ENCODE data around the gene TANC1. TPM values are rescaled to one million over a fixed set of nuclear protein-coding genes. Genes with fewer than 3 reads are reported as not detected.
A peak's percentile ranks its signal among the peaks of the same experiment; 100 is the strongest.

TANC1 gene
- total and polyA plus RNA-seq, 2 of the 4 experiments (the other 2 are of a cell fraction): 10.2 to 12.9 TPM

DNA sequence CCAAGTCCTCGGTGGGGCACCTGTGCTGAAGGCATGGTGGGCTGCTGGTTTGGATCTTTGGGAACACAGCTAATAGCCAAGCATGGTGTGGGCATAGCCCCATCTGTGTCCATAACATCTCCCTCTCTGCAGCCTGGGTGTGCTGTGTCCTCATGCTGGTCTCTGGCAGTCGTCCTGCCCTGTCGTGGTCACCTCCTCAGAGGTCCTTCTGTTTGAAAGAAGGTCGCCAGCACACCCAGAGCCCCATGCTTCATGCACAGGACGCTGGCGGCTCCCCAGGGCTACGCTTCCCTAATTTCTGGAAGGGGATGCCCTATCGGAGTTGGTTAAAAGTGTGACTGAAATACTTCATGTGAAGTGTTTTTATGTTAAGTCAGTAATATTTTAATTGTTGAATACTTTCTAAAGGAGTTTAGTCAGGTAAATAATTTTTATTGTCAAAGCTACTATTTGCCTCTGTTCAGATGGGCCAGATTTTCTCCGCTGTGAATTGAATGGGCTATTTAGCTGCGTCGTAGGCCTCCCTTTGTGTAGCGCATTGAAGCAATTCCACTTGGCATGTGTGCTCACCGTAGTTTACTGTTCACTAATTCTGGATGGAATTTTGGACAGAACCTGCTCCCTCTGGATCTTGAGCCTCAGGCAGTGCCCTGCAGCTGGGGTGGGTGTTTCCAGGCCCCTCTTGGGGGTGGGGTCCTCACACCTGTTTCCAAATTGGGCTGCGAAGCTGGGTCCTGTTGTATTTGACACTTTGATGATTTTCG, 236.1 kb downstream of the TANC1 start (continued):
- no peak for TF ChIP-seq SMC3 (IDR thresholded peaks at IDR 0.05; ENCODE audit: low read depth, low read length)

GRCh38 chr2:159206736-159207380, 238.4 kb downstream of the TANC1 start:
- no peak overlapping the region for H3K9ac ChIP-seq (ENCODE audit: low read depth, low read length)
- ChIA-PET POLR2A (ENCODE audit: unreplicated experiment) (no interaction called here), CTCF (no interaction called here)
- no peak overlapping the region for H2BK20ac ChIP-seq (ENCODE audit: low read depth, low read length)
- no peak overlapping the region for H3K56ac ChIP-seq (ENCODE audit: extremely low read depth, insufficient read depth, low read length)
- peak overlapping the region; percentile 37 for H2AK9ac ChIP-seq (replicated peaks; ENCODE audit: low read depth, low read length, poor library complexity)
- peaks cover 24% of the 10 kb centered on the region for H3K9me1 ChIP-seq (ENCODE audit: insufficient read depth, low read length)
- no peak overlapping the region for H4K5ac ChIP-seq (ENCODE audit: low read depth, low read length)
- no peak overlapping the region for H3K27ac ChIP-seq (ENCODE audit: insufficient read depth, low read length)
- 0 out of 4 replicates have a peak overlapping the region, but pooled peaks of 1 of the 2 experiments have one; percentile 10 for H4K8ac ChIP-seq (ENCODE audit: low read depth in 2 of 2, low read length in 2 of 2)
- H3K27me3 ChIP-seq (ENCODE audit: control insufficient read depth, insufficient read depth, low read length): no peaks in the 10 kb centered on the region
- no peaks in the 10 kb centered on the region for H3K9me3 ChIP-seq (ENCODE audit: control insufficient read depth, insufficient read depth, low read length)
- no peak overlapping the region for H2BK5ac ChIP-seq (ENCODE audit: low read depth, low read length, poor library complexity, severe bottlenecking)
- no peak overlapping the region for H3K18ac ChIP-seq (ENCODE audit: low read depth, low read length)
- no peak overlapping the region for H3K4me2 ChIP-seq (ENCODE audit: low read depth, low read length)
- TF ChIP-seq, protein P1, sequence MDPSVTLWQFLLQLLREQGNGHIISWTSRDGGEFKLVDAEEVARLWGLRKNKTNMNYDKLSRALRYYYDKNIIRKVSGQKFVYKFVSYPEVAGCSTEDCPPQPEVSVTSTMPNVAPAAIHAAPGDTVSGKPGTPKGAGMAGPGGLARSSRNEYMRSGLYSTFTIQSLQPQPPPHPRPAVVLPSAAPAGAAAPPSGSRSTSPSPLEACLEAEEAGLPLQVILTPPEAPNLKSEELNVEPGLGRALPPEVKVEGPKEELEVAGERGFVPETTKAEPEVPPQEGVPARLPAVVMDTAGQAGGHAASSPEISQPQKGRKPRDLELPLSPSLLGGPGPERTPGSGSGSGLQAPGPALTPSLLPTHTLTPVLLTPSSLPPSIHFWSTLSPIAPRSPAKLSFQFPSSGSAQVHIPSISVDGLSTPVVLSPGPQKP (IDR thresholded peaks at IDR 0.05; ENCODE audit: borderline replicate concordance, low read depth, low read length): no peak
- TF ChIP-seq MAFK (IDR thresholded peaks at IDR 0.05; ENCODE audit: low read depth, low read length): no peak
- no peak for TF ChIP-seq RFX5 (IDR thresholded peaks at IDR 0.05; ENCODE audit: low read depth, low read length)
- TF ChIP-seq MXI1 (IDR thresholded peaks at IDR 0.05; ENCODE audit: borderline replicate concordance, low read depth, low read length): no peak
- no peak for TF ChIP-seq MAZ (IDR thresholded peaks at IDR 0.05; ENCODE audit: borderline replicate concordance, low read depth, low read length)
- TF ChIP-seq RCOR1 (IDR thresholded peaks at IDR 0.05; ENCODE audit: insufficient replicate concordance, low read length): no peak
- TF ChIP-seq BHLHE40 (IDR thresholded peaks at IDR 0.05; ENCODE audit: low read depth, low read length): no peak
- TF ChIP-seq CHD1 (IDR thresholded peaks at IDR 0.05; ENCODE audit: low read depth, low read length): no peak
- TF ChIP-seq CTCF (conservative IDR thresholded peaks at IDR 0.05; ENCODE audit: low read depth, low read length): no peak
- TF ChIP-seq SMC3 (IDR thresholded peaks at IDR 0.05; ENCODE audit: low read depth, low read length): no peak
- no TSS peak for BruUV-seq (replicated peaks)
- no peak overlapping the region for H2AK5ac ChIP-seq (ENCODE audit: low read depth, low read length)
- H3K4me1 ChIP-seq (ENCODE audit: control insufficient read depth, insufficient read depth, low read length): peaks cover 11% of the 10 kb centered on the region
- WGBS, 2 experiments (ENCODE audit: extremely low coverage in 2 of 2, insufficient read length in 1 of 2): no CpG with 5 or more reads among the region's 6 CpGs
- in situ Hi-C loops (cut with MboI; ENCODE audit: low sequenced_read_pairs) (no loop called here), dilution Hi-C loops (cut with HindIII; ENCODE audit: low sequenced_read_pairs, unreplicated experiment) (no loop called here), intact Hi-C loops (cut with micrococcal nuclease) (loop anchor here (10.0 kb wide), 1 partner anchor 508 kb away; the partner anchor contains the start of gene MARCHF7)
- no peak overlapping the region for H3K4ac ChIP-seq (ENCODE audit: low read depth, low read length)
- DNase-seq: no peak
- H2BK120ac ChIP-seq (ENCODE audit: low read depth, low read length): no peak overlapping the region
- peaks cover 12% of the 10 kb centered on the region for H3K36me3 ChIP-seq (ENCODE audit: control insufficient read depth, insufficient read depth, low read length)
- peaks cover 8% of the 10 kb centered on the region; the same call in 1 of the 2 replicates for H4K20me1 ChIP-seq (ENCODE audit: insufficient read depth, low read length)
- no peak overlapping the region for H3K4me3 ChIP-seq (ENCODE audit: insufficient read depth, low read depth, low read length)
- H3K79me1 ChIP-seq (ENCODE audit: low read depth in 1 of 2, low read length in 2 of 2): peaks cover 4 to 14% of the 10 kb centered on the region in 2 experiments; a peak in 3 of 4 replicates
- no peak for ATAC-seq (ENCODE audit: low read depth)
- no peak overlapping the region for H2BK15ac ChIP-seq (ENCODE audit: low read depth, low read length)
- H2AFZ ChIP-seq (replicated peaks; ENCODE audit: low read length, poor library complexity): no peak overlapping the region
- no peak overlapping the region for H4K91ac ChIP-seq (ENCODE audit: insufficient read depth, low read depth, low read length)
- no peak overlapping the region for H3K23ac ChIP-seq (ENCODE audit: low read depth, low read length)
- H3K14ac ChIP-seq (replicated peaks; ENCODE audit: low read depth, low read length): no peak overlapping the region; the same call in 1 of the 2 replicates

Measured in IMR-90 (cell line).